Measurements from ENCODE around the gene LRP1B. TPM values are rescaled to one million over a fixed set of nuclear protein-coding genes. Genes with fewer than 3 reads are reported as not detected.

LRP1B gene
- total RNA-seq, 4 donors from 2014 or later = 37.1 to 82.7 (median 50.9) TPM

DNA sequence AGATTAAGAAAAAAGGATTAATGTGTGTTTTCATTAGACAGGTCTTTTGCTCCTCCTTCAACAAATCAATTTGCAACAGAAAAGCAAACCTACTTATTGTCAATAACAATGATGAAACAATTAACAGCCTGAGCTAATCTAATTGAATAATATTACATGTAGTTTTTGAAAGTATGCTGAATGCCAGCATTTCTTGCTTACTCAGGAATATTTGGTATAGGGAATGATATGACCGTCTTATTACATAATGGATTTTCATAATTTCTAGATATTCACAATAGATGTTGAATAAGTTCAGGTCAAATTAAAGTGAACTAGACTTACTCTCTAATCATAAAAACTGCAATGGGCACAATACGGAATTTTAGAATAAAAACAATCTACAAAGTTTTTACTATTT is 1856.9 kb downstream of the LRP1B start:
- Histone ChIP-seq H3K27me3 (no peaks in the 10 kb centered on the region), H3K27ac (no peak overlapping the region), H3K4me1 (no peaks in the 10 kb centered on the region), H3K4me3 (replicated peaks in 1 of 3) (no peak overlapping the region), H3K36me3 (no peaks in the 10 kb centered on the region), H3K9me3 (no peaks in the 10 kb centered on the region)
- intact Hi-C loops (cut with DNase I) = no loop called here
- TF ChIP-seq POLR2A (IDR thresholded peaks at IDR 0.05) = no peak
- TF ChIP-seq, protein P1, sequence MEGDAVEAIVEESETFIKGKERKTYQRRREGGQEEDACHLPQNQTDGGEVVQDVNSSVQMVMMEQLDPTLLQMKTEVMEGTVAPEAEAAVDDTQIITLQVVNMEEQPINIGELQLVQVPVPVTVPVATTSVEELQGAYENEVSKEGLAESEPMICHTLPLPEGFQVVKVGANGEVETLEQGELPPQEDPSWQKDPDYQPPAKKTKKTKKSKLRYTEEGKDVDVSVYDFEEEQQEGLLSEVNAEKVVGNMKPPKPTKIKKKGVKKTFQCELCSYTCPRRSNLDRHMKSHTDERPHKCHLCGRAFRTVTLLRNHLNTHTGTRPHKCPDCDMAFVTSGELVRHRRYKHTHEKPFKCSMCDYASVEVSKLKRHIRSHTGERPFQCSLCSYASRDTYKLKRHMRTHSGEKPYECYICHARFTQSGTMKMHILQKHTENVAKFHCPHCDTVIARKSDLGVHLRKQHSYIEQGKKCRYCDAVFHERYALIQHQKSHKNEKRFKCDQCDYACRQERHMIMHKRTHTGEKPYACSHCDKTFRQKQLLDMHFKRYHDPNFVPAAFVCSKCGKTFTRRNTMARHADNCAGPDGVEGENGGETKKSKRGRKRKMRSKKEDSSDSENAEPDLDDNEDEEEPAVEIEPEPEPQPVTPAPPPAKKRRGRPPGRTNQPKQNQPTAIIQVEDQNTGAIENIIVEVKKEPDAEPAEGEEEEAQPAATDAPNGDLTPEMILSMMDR (IDR thresholded peaks at IDR 0.05) = no peak
- DNase-seq = no peak
- 95 to 98% methylated on average over 2 of the region's 2 CpGs for WGBS, 2 donors

DNA sequence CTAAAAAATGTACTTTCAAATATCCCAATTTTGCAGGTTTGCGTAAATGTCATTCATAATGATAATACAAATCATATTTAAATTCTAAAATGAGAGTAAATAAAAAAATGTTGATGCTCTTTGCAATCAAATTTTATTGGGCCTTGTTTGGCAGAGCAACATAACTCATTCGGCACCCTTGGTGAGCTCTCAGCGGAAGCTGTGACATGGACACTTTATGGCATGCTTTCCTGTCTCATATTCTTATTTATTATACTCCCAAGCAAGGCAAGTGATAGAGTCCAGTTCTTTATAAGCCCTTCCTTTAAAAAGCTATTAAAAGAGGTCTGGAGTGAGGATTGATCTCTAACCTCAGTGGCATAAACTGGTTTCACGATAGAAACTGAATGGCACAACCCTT is 1857.4 kb downstream of the LRP1B start:
- Histone ChIP-seq H3K27ac (no peak overlapping the region), H3K9me3 (no peaks in the 10 kb centered on the region), H3K4me1 (no peaks in the 10 kb centered on the region), H3K4me3 (replicated peaks in 1 of 3) (no peak overlapping the region), H3K36me3 (no peaks in the 10 kb centered on the region), H3K27me3 (no peaks in the 10 kb centered on the region)
- intact Hi-C loops (cut with DNase I) = no loop called here
- DNase-seq = no peak
- no peak for TF ChIP-seq POLR2A (IDR thresholded peaks at IDR 0.05)
- 93% methylated on average over 4 of the region's 4 CpGs for WGBS, 2 donors

DNA sequence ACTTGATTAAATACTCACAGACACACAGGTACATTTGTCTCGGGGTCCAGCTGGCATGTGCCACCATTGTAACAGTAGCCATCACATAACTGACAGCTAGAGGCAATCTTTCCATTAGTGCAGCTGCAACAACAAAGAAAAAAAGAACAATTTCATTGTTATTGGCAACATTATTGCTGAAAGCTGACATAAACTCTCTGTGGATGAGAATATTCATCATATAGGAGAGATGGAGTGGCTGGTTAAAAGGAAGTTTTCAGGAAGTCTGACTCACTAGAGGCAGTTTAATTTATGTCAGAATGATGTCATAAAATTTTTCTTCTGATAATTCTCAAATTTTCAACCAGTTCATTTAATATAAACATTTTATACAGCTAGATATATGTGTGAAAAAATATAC is 1860.6 kb downstream of the LRP1B start:
- TF ChIP-seq, protein P1 (IDR thresholded peaks at IDR 0.05) = no peak
- TF ChIP-seq POLR2A (IDR thresholded peaks at IDR 0.05) = no peak
- intact Hi-C loops (cut with DNase I) = no loop called here
- no peaks in the 10 kb centered on the region for H3K27me3 ChIP-seq
- no peak for DNase-seq
- 70 to 81% methylated on average over 1 of the region's 1 CpG for WGBS, 2 donors
- no peaks in the 10 kb centered on the region for H3K4me1 ChIP-seq
- H3K9me3 ChIP-seq = no peaks in the 10 kb centered on the region
- H3K27ac ChIP-seq = no peak overlapping the region
- no peaks in the 10 kb centered on the region for H3K36me3 ChIP-seq
- no peak overlapping the region for H3K4me3 ChIP-seq (replicated peaks in 1 of 3)

DNA sequence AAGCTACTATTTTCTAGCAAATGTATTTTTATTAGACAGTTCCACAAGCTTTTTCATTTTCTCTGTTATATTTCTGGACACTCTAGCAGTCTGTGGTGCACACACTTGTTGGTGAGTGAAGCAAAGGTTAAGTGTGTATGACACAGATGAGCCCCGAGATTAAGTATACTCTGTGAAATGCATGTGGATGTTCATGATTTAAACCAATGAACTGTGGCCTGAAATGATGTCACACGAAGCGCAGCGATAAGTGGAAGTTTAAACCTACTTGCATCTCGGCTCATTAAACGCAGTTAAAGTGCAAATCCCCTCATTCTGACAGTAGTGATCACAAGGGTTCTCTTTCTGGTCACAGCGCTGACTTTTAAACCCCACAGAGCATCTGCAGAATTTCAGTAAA is 1861.8 kb downstream of the LRP1B start:
- intact Hi-C loops (cut with DNase I) = no loop called here
- H3K27ac ChIP-seq = no peak overlapping the region
- H3K27me3 ChIP-seq = no peaks in the 10 kb centered on the region
- no peak overlapping the region for H3K4me3 ChIP-seq (replicated peaks in 1 of 3)
- TF ChIP-seq, protein P1 (IDR thresholded peaks at IDR 0.05) = no peak
- TF ChIP-seq POLR2A (IDR thresholded peaks at IDR 0.05) = no peak
- no peaks in the 10 kb centered on the region for H3K4me1 ChIP-seq
- no peaks in the 10 kb centered on the region for H3K9me3 ChIP-seq
- no peak for DNase-seq
- WGBS, 2 donors = 53 to 64% methylated on average over 7 of the region's 7 CpGs
- H3K36me3 ChIP-seq = no peaks in the 10 kb centered on the region

DNA sequence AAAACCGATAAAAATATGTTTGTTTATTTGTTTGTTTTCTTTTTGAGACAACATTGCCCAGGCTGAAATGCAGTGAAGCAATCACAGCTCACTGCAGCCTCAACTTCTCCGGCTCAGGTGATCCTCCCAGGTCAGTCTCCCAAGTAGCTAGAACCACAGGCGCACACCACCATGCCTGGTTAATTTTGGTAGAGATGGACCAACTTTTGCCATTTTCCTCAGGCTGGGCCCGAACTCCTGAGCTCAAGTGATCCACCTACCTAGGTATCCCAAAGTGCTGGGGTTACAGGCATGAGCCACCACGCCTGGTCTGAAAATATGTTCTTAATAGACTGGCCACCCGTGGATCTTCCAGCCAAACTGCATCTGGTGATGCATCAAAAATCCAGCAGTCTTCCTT is 1867.9 kb downstream of the LRP1B start:
- no peaks in the 10 kb centered on the region for H3K36me3 ChIP-seq
- H3K9me3 ChIP-seq = no peaks in the 10 kb centered on the region
- H3K4me3 ChIP-seq (replicated peaks in 1 of 3) = no peak overlapping the region
- 93 to 94% methylated on average over 6 of the region's 6 CpGs for WGBS, 2 donors
- DNase-seq = no peak
- TF ChIP-seq, protein P1 (IDR thresholded peaks at IDR 0.05) = no peak
- no peak for TF ChIP-seq POLR2A (IDR thresholded peaks at IDR 0.05)
- intact Hi-C loops (cut with DNase I) = no loop called here
- H3K4me1 ChIP-seq = no peaks in the 10 kb centered on the region
- no peak overlapping the region for H3K27ac ChIP-seq
- no peaks in the 10 kb centered on the region for H3K27me3 ChIP-seq

Measured in thyroid gland (tissue), 4 donors.